ENCODE results near the gene ITGA7. TPM values are rescaled to one million over a fixed set of nuclear protein-coding genes. Genes with fewer than 3 reads are reported as not detected.

Gene ITGA7
- total and polyA plus RNA-seq, 2 of the 8 experiments (the other 6 are each of a cell fraction or from before 2014, with no cell fraction given), result 57.6 to 86.1 TPM

DNA sequence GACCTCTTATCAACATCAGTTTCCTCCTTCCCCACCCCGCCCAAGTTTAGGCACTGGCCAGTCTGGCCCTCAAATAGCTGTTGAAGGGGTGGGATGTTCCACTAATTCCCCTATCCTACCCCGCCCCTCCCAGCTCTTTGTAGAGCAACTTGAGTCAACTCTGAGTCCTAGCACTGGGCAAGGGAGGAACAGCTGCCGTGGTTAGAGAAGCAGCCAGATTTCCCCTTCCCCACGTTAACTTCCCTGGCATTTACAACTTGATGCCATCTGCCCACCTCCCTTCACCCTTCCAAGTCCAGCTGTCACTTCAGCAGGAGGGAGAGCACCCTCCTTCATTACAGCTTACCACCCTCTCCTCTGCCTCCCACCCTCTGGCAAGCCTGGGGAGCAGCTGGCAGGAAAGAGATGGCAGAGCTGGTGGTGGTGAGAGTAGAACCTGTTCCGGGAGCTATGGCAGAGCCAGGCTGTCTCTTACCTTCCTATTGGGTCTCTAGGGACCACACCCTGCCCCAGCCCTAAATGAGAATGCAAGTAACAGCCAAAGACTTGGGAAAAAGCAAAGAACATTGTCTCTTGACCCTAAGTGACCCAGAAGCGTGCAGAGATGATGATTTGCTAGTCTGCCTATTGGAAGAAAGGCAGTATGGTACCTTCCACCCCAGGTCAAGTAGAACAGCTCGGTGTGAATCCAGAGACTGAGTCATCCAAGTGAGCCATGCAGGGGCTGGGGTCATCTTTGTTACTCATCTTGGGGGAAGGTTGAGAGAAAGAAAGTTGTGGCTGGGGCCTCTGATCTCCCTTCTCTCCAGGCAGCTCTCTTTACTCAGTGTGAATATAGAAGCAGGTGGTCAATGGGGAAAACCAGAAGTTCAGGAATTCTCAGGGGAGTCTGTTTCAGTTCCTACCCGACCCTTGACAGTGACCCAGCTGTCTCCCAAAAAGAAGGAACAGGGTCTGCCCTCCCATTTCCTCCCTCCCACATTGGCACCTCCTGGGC lies 9.6 kb upstream of the ITGA7 start:
- Histone ChIP-seq H2AFZ (ENCODE audit: low read length) (no peak overlapping the region), H3K4me2 (ENCODE audit: insufficient read depth in 1 of 2, low read depth in 2 of 2, low read length in 2 of 2) (peak overlapping the region; percentile 87 to 89), H3K79me1 (ENCODE audit: low read depth, low read length) (peaks cover 5% of the 10 kb centered on the region), H3K23me2 (ENCODE audit: low read depth, low read length) (peaks cover 12% of the 10 kb centered on the region), H3K36me3 (ENCODE audit: control insufficient read depth in 2 of 4, insufficient read depth in 4 of 4, low read length in 3 of 4) (0 out of 8 replicates have a peak, but pooled peaks cover 0 to 4% (median 0%) of the 10 kb centered on the region in 4 experiments), H3K79me2 (ENCODE audit: control insufficient read depth in 1 of 2, insufficient read depth in 2 of 2, low read length in 2 of 2) (peaks cover 0 to 9% of the 10 kb centered on the region in 2 experiments; a peak in 1 of 4 replicates), H3K4me1 (replicated peaks in 1 of 4; ENCODE audit: control insufficient read depth in 3 of 4, insufficient read depth in 4 of 4, low read length in 3 of 4) (peaks cover 10 to 27% (median 19%) of the 10 kb centered on the region in 4 experiments), H2BK12ac (ENCODE audit: low read depth, low read length) (peak overlapping the region; percentile 77; the same call in 1 of the 2 replicates), H3K56ac (replicated peaks; ENCODE audit: insufficient read length, low read depth, low read length) (no peak overlapping the region), H2BK15ac (ENCODE audit: low read length) (peak overlapping the region; percentile 95), H4K5ac (ENCODE audit: insufficient read length, low read depth, low read length) (peak overlapping the region; percentile 4), H3K14ac (ENCODE audit: insufficient read length) (no peak overlapping the region), H3K18ac (ENCODE audit: extremely low read depth, low read length) (0 out of 2 replicates have a peak overlapping the region, but pooled peaks have one; percentile 13), H2BK120ac (replicated peaks; ENCODE audit: low read depth, low read length) (peak overlapping the region; percentile 18), H2BK5ac (ENCODE audit: low read depth, low read length) (peak overlapping the region; percentile 76; the same call in 1 of the 2 replicates), H4K91ac (replicated peaks; ENCODE audit: insufficient read length, low read length) (no peak overlapping the region), H3K27ac (ENCODE audit: low read depth, low read length) (0 out of 2 replicates have a peak overlapping the region, but pooled peaks have one; percentile 13), H4K20me1 (replicated peaks in 1 of 2; ENCODE audit: control insufficient read depth in 1 of 2, insufficient read depth in 2 of 2, low read length in 2 of 2) (peaks cover 0 to 2% of the 10 kb centered on the region in 2 experiments), H3K23ac (ENCODE audit: insufficient read length) (no peak overlapping the region), H2BK20ac (ENCODE audit: low read length) (no peak overlapping the region), H2AK5ac (ENCODE audit: low read depth, low read length) (no peak overlapping the region), H3K4me3 (ENCODE audit: extremely low read depth in 1 of 4, insufficient read depth in 2 of 4, low read depth in 3 of 4, low read length in 4 of 4) (peak overlapping the region; percentile 77 to 95 (median 87)), H3K9ac (replicated peaks in 1 of 4; ENCODE audit: extremely low read depth in 1 of 4, low read depth in 3 of 4, low read length in 3 of 4) (peak overlapping the region in 3 of 4 experiments; percentile 57 to 63 (median 62); a peak in 4 of 7 replicates), H3K27me3 (replicated peaks in 1 of 4; ENCODE audit: control insufficient read depth in 3 of 4, extremely low read depth in 1 of 4, insufficient read depth in 3 of 4, low read length in 3 of 4) (no peaks in the 10 kb centered on the region), H3K9me3 (ENCODE audit: insufficient read depth in 2 of 2, low read depth in 1 of 2, low read length in 1 of 2) (no peaks in the 10 kb centered on the region), H4K8ac (ENCODE audit: extremely low read depth, insufficient read depth, low read length) (no peak overlapping the region), H3K4ac (replicated peaks; ENCODE audit: insufficient read length, low read depth, low read length) (no peak overlapping the region)
- CTCF ChIA-PET (ENCODE audit: partially characterized antibody), result interaction anchor here (0.8 to 11.1 kb wide), 13 partner anchors 8 to 362 kb away, joined by 3 to 229 read pairs (median 4); partner anchors contain the start of genes CD63 and ITGA7
- POLR2A ChIA-PET (ENCODE audit: partially characterized antibody), result interaction anchor here (0.7 to 8.3 kb wide), 10 partner anchors 8 to 324 kb away, joined by 3 to 103 read pairs (median 5); partner anchors contain the start of genes CD63 and ITGA7
- WGBS, 2 experiments (ENCODE audit: extremely low coverage in 1 of 2, insufficient coverage in 1 of 2, insufficient read length in 1 of 2, insufficient replicate concordance in 2 of 2, low coverage in 1 of 2, low lambda C conversion rate in 2 of 2, missing lambda C conversion rate in 1 of 2), result 52% methylated on average over 8 of the region's 8 CpGs; no CpG with 5 or more reads in 1 of the 2 experiments
- DNase-seq (ENCODE audit: low read depth in 1 of 2, low spot score in 2 of 2) (no peak), FAIRE-seq (no peak)
- TF ChIP-seq BCL11A (IDR thresholded peaks at IDR 0.05; ENCODE audit: low read depth in 2 of 2, low read length in 2 of 2) (no peak), POU5F1 (IDR thresholded peaks at IDR 0.05; ENCODE audit: low read depth, low read length) (no peak), CBX8 (IDR thresholded peaks at IDR 0.05; ENCODE audit: borderline replicate concordance, low read depth, low read length) (no peak), YY1 (IDR thresholded peaks at IDR 0.05; ENCODE audit: low read depth, low read length) (no peak), HDAC2 (IDR thresholded peaks at IDR 0.05; ENCODE audit: borderline replicate concordance in 1 of 2, low read depth in 2 of 2, low read length in 2 of 2) (no peak), SIX5 (IDR thresholded peaks at IDR 0.05; ENCODE audit: low read depth, low read length) (no peak), SP4 (IDR thresholded peaks at IDR 0.05; ENCODE audit: low read length) (no peak)
- TF ChIP-seq, protein P1, sequence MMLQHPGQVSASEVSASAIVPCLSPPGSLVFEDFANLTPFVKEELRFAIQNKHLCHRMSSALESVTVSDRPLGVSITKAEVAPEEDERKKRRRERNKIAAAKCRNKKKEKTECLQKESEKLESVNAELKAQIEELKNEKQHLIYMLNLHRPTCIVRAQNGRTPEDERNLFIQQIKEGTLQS (IDR thresholded peaks at IDR 0.05; ENCODE audit: insufficient read depth, low read depth, low read length), result no peak
- TF ChIP-seq, protein P2, sequence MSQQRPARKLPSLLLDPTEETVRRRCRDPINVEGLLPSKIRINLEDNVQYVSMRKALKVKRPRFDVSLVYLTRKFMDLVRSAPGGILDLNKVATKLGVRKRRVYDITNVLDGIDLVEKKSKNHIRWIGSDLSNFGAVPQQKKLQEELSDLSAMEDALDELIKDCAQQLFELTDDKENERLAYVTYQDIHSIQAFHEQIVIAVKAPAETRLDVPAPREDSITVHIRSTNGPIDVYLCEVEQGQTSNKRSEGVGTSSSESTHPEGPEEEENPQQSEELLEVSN (IDR thresholded peaks at IDR 0.05), result no peak
